Ishikawa (cell line): ENCODE data around the gene FOXN1.

Experiments used
- CEBPB ChIP-seq: IDR thresholded peaks from 2 replicates; pipeline ENCODE4 v1.6.1; 2012
- CREB1 ChIP-seq: IDR thresholded peaks from 2 replicates; pipeline ENCODE4 v1.6.1; 2012; ENCODE audit warnings: low read depth
- EGR1 ChIP-seq: IDR thresholded peaks from 2 replicates; pipeline ENCODE4 v1.6.1; 2012
- EP300 ChIP-seq: IDR thresholded peaks from 2 replicates; pipeline ENCODE4 v1.6.1; 2012; ENCODE audit warnings: borderline replicate concordance
- FOXM1 ChIP-seq: IDR thresholded peaks from 2 replicates; pipeline ENCODE4 v1.6.1; 2012; ENCODE audit warnings: low read depth, borderline replicate concordance
- MAX ChIP-seq: IDR thresholded peaks from 2 replicates; pipeline ENCODE4 v1.6.1; 2012
- NFIC ChIP-seq: IDR thresholded peaks from 2 replicates; pipeline ENCODE4 v1.6.1; 2012
- RAD21 ChIP-seq: IDR thresholded peaks from 2 replicates; pipeline ENCODE4 v1.6.1; 2012; ENCODE audit warnings: low read depth
- TAF1 ChIP-seq: IDR thresholded peaks from 2 replicates; pipeline ENCODE4 v1.6.1; 2012; ENCODE audit warnings: low read depth, mild to moderate bottlenecking
- TCF12 ChIP-seq: IDR thresholded peaks from 2 replicates; pipeline ENCODE4 v1.6.1; 2012; ENCODE audit warnings: low read depth
- TEAD4 ChIP-seq: IDR thresholded peaks from 2 replicates; pipeline ENCODE4 v1.6.1; 2012
- USF1 ChIP-seq: IDR thresholded peaks from 2 replicates; pipeline ENCODE4 v1.6.1; 2012
- YY1 ChIP-seq: IDR thresholded peaks from 2 replicates; pipeline ENCODE4 v1.6.1; 2012; ENCODE audit warnings: low read depth
- ZBTB7A ChIP-seq: IDR thresholded peaks from 2 replicates; pipeline ENCODE4 v1.6.1; 2012; ENCODE audit warnings: low read depth
- TF ChIP-seq, protein P1 (sequence below): IDR thresholded peaks from 2 replicates; pipeline ENCODE4 v1.6.1; 2012; ENCODE audit warnings: low read depth, mild to moderate bottlenecking

The FOXN1 gene, protein sequence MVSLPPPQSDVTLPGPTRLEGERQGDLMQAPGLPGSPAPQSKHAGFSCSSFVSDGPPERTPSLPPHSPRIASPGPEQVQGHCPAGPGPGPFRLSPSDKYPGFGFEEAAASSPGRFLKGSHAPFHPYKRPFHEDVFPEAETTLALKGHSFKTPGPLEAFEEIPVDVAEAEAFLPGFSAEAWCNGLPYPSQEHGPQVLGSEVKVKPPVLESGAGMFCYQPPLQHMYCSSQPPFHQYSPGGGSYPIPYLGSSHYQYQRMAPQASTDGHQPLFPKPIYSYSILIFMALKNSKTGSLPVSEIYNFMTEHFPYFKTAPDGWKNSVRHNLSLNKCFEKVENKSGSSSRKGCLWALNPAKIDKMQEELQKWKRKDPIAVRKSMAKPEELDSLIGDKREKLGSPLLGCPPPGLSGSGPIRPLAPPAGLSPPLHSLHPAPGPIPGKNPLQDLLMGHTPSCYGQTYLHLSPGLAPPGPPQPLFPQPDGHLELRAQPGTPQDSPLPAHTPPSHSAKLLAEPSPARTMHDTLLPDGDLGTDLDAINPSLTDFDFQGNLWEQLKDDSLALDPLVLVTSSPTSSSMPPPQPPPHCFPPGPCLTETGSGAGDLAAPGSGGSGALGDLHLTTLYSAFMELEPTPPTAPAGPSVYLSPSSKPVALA

GRCh38 chr17:28505986-28506665, at the start of gene FOXN1:
FOXN1 (plus strand) TSS chr17:28506348; CDS start chr17:28523970, 17,622 bp downstream.
- TF ChIP-seq FOXM1: no peak
- TF ChIP-seq, protein P1, sequence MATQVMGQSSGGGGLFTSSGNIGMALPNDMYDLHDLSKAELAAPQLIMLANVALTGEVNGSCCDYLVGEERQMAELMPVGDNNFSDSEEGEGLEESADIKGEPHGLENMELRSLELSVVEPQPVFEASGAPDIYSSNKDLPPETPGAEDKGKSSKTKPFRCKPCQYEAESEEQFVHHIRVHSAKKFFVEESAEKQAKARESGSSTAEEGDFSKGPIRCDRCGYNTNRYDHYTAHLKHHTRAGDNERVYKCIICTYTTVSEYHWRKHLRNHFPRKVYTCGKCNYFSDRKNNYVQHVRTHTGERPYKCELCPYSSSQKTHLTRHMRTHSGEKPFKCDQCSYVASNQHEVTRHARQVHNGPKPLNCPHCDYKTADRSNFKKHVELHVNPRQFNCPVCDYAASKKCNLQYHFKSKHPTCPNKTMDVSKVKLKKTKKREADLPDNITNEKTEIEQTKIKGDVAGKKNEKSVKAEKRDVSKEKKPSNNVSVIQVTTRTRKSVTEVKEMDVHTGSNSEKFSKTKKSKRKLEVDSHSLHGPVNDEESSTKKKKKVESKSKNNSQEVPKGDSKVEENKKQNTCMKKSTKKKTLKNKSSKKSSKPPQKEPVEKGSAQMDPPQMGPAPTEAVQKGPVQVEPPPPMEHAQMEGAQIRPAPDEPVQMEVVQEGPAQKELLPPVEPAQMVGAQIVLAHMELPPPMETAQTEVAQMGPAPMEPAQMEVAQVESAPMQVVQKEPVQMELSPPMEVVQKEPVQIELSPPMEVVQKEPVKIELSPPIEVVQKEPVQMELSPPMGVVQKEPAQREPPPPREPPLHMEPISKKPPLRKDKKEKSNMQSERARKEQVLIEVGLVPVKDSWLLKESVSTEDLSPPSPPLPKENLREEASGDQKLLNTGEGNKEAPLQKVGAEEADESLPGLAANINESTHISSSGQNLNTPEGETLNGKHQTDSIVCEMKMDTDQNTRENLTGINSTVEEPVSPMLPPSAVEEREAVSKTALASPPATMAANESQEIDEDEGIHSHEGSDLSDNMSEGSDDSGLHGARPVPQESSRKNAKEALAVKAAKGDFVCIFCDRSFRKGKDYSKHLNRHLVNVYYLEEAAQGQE: no peak
- no peak for TF ChIP-seq MAX
- no peak for TF ChIP-seq RAD21
- TF ChIP-seq EGR1: no peak
- no peak for TF ChIP-seq YY1
- TF ChIP-seq CREB1: no peak
- no peak for TF ChIP-seq ZBTB7A
- TF ChIP-seq TAF1: no peak

DNA sequence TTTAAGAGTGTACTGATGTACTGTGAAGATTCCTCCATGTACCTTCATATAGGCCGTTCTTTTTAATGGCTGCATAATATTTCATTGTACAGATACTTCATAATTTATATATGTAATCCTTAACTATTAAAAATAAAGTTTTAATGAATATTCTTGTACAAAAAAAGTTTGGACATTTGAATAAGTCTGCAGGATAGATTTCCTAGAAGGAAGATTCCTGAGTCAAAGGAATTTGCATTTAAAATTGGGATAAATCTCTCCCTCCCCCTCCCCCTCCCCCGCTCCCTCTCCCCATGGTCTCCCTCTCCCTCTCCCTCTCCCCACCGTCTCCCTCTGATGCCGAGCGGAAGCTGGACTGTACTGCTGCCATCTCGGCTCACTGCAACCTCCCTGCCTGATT, 48.3 kb upstream of the FOXN1 start:
- TF ChIP-seq NFIC (no peak), TAF1 (no peak), USF1 (no peak), FOXM1 (no peak), CREB1 (no peak), CEBPB (no peak), MAX (no peak), RAD21 (no peak), EGR1 (no peak), TEAD4 (no peak), ZBTB7A (no peak), EP300 (no peak), YY1 (no peak), TCF12 (no peak)
- TF ChIP-seq, protein P1: no peak

DNA sequence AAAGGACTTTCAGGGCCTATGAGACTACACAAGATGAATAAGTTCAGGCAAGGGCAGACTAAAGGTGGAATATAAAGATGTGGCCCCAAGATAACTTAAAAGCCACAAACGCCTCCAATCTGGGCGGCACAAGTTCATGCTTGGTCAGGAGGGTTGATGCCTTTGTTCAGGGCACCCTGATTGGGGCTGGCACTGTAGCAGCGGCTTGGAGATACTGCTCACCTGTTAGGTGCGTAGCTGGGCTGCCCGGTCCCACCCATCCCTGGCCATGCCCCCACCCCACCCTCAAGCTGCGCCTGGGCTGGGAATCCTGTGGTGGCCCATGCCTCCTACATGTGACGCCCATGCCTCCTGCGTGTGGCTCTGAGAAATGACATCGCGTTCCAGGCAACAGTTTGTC, 45.2 kb upstream of the FOXN1 start:
- TF ChIP-seq RAD21 (no peak), NFIC (no peak), CREB1 (no peak), MAX (no peak), YY1 (no peak), TAF1 (no peak), FOXM1 (no peak)
- TF ChIP-seq, protein P1: no peak

GRCh38 chr17:28466001-28466400, 40.1 kb upstream of the FOXN1 start:
- TF ChIP-seq CREB1 (no peak), EGR1 (no peak), FOXM1 (no peak), MAX (no peak), RAD21 (no peak), NFIC (no peak), TAF1 (no peak), YY1 (no peak), ZBTB7A (no peak), TEAD4 (no peak), USF1 (no peak), EP300 (no peak), CEBPB (no peak), TCF12 (no peak)
- TF ChIP-seq, protein P1: no peak
